ENCODE results near the gene HYCC1.

HYCC1 gene

GRCh38 chr7:23016345-23017253, 2.7 kb upstream of the HYCC1 start:
- DNase-seq (ENCODE audit: low read depth in 3 of 3) = no peak

DNA sequence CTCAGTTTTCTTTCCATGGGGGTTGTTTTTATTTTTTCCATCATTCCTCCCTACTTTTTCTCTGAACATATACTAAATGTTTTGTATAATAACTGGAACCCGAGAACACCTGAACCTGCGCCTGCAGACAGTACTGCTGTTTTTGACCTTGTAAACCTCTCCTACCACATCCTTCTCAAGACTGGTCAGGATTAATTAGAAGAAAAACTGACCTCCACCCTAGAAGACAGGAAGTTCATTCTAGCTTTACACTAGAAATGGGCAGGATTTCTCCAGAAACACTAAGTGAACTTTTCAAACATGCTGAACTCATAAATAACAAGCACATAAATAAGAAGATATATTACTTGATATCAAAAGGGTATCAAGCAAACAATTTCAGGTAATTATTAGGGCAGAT, 751 bp upstream of the HYCC1 start:
- DNase-seq (ENCODE audit: low read depth in 3 of 3) = no peak

GRCh38 chr7:23012908-23013714, 819 bp downstream of the HYCC1 start:
- DNase-seq (ENCODE audit: low read depth in 3 of 3) = no peak

DNA sequence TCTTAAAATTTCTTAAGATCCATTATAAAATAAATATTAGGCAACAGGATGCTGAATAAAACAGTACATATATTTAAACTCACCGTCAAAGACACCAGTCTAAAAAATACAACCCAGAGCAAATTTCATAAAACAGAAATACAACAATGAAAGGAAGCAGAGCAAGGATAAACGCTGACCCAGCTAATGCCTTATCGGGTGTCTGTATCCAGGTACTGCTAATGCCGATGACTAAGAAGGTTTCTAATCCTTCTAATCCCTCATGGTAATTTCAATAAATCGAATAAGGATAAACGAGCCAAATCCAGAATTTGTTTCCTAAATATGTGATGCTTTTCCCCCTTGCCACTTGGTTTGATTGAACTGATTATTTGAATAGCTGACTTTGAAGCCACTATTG, 1.7 kb downstream of the HYCC1 start:
- DNase-seq (ENCODE audit: low read depth in 3 of 3) = no peak

GRCh38 chr7:23011222-23011924, 2.6 kb downstream of the HYCC1 start:
- DNase-seq (ENCODE audit: low read depth in 3 of 3) = no peak

- no peak for DNase-seq (ENCODE audit: low read depth in 3 of 3)
These were observed 4.6 kb downstream of the HYCC1 start for GRCh38 chr7:23009303-23009702.

DNA sequence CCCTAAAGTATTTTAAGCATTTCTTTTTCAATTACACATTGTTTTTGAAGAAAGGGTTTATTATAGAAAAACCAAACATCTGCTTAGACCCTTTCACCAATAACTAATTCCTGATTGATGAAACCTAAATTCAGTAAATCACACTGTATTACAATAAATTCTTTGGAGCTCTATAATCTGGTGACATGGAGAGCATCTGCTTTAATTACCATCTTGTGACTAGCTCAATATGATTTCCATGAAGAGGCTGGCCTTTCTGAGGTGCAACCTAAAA, 9.7 kb downstream of the HYCC1 start:
- DNase-seq (ENCODE audit: low read depth in 3 of 3) = no peak

GRCh38 chr7:23003505-23004246, 10.3 kb downstream of the HYCC1 start:
- DNase-seq (ENCODE audit: low read depth in 3 of 3) = no peak

DNA sequence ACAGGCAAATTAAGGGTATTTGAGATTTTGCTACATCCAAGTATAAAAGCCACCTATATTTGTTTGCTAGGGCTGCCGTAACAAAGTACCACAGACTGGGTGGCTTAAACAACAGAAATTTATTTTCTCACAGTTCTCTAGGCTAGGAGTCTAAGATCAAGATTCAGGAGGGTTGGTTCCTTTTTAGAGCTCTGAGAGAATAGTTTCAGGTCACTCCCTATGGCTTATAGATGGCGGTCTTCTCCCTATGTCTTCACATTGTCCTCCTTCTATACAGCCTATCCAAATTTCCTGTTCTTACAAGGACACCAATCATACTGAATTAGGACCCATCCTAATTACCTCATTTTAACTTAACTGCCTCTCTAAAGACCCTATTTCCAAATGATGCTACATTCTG, 11.2 kb downstream of the HYCC1 start:
- DNase-seq (ENCODE audit: low read depth in 3 of 3) = no peak

GRCh38 chr7:23001610-23002009, 12.3 kb downstream of the HYCC1 start:
- no peak for DNase-seq (ENCODE audit: low read depth in 3 of 3)

- no peak for DNase-seq (ENCODE audit: low read depth in 3 of 3)
These were observed 13.2 kb downstream of the HYCC1 start for GRCh38 chr7:23000597-23001360.

GRCh38 chr7:22998519-22998896, 15.4 kb downstream of the HYCC1 start:
- no peak for DNase-seq (ENCODE audit: low read depth in 3 of 3)

DNA sequence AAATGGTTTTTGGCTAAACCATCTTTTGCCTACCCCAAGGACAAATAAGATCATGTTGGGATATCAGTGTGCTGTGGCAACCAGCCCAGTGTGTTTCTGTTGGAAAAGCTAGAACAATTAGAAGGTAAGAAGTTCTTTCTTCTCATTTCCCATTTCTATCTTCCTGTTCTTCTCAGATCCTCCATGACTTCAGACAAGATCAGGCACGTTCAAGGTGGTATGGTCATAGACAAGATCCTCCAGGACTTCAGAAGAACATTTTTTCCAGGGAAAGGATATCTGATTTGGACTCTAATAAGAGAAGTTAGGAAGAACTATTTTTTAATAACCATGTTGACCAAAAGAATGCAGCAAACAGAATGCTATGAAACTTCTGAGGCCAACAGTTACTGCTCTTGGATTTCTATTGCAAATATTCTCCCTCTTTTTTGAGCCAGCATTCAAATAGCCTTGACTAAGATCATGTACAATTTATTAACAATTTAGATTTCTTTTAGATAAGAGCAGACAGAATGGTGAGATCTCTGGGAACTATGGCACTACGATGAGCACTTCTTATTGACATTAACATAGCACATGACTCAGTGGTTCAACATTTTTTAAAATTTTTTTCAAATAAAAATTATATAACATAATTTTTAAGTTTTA, 15.9 kb downstream of the HYCC1 start:
- no peak for DNase-seq (ENCODE audit: low read depth in 3 of 3)

- no peak for DNase-seq (ENCODE audit: low read depth in 3 of 3)
These were observed 17.5 kb downstream of the HYCC1 start for GRCh38 chr7:22996470-22996869.

DNA sequence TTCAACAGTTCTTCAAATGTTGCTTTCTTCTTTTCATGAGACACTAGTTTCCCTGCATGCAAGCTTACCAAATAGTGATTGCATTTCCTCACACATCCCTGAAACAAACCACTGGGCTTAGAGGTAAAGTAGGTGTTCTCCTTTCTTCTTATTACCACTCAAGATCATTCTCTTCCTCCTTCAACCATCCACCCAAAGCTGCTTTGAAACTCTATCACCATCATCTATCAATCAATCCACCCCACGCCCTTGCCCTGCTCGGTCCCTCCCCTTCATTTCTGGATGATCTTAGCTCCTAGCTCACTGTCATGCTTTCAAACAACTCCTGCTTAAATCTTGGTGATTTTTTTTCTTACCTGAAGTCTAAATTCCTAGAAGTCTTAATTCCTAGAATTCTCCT, 18.9 kb downstream of the HYCC1 start:
- no peak for DNase-seq (ENCODE audit: low read depth in 3 of 3)

DNA sequence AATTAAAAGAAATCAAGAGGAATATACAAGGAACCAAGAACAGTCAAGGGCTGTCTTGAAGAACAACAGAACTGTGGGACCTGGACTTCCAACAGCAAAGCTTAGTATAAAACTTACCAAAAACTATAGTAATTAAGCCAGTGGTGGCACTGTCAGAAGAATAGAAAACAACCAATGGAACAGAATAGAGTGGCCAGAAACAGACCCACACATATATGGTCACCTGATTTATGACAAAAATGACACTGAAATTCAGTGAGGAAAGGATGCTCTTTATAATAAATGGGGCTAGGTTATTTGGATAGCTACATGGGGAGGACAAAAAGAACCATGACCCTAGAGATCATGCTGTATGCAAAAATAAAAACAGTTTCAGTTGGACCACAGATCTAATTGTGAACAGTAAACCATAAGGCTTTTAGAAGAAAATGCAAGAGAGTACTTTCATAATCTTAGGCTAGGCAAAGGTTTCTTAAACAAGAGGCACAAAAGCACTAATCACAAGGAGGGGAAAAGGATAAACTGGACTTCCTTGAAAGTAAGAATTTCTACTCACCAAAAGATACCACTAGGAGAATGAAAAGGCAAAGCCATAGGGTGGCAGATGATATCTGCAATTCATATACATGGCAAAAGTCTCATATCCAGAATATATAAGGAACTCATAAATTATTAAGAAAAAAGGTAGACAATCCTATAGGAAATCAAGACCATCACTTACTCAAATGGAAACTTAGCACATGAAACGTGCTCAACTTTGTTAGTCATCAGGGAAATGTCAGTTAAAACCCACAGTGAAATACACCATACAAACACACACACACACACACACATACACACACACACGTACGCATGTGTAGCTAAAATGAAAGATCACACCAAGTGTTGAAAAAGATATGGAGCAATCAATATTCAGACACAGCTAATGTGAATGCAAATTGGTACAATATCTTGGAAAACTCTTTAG, 20.8 kb downstream of the HYCC1 start:
- peak; percentile 13 to 48 (median 19) for DNase-seq (ENCODE audit: low read depth in 3 of 3)

GRCh38 chr7:22990588-22990949, 23.4 kb downstream of the HYCC1 start:
- DNase-seq (ENCODE audit: low read depth in 3 of 3) = no peak

- DNase-seq (ENCODE audit: low read depth in 3 of 3) = no peak
These were observed 24.0 kb downstream of the HYCC1 start for GRCh38 chr7:22989643-22990587.
